ENCODE results near the gene TXNDC5. TPM values are rescaled to one million over a fixed set of nuclear protein-coding genes. Genes with fewer than 3 reads are reported as not detected.
"Not testable (repeated sequence)": the region's sequence is repeated elsewhere in the genome, so short reads cannot be mapped to it uniquely, and the experiment has no call there.

TXNDC5 gene
- total and polyA plus RNA-seq, 9 of the 15 experiments (the other 6 are each of a cell fraction or from before 2014, with no cell fraction given), result 33.9 to 156 (median 137) TPM

- ChIA-PET POLR2A (interaction anchor here (0.5 to 0.8 kb wide), 3 partner anchors 145 to 339 kb away, joined by 3 read pairs; no protein-coding TSS in a partner anchor), CTCF (ENCODE audit: low intra/inter-chr PET ratio) (no interaction called here)
- in situ Hi-C loops (cut with MboI), result no loop called here
- H3K27ac ChIP-seq (ENCODE audit: extremely low read depth, low read depth, low read length), result no peak overlapping the region
- no peaks in the 10 kb centered on the region for H3K27me3 ChIP-seq (ENCODE audit: control insufficient read depth in 2 of 2, insufficient read depth in 2 of 2, low read length in 2 of 2)
- no peak overlapping the region for H3K4me2 ChIP-seq (ENCODE audit: insufficient read depth, low read length)
- H3K9me1 ChIP-seq (ENCODE audit: control insufficient read depth, insufficient read depth, low read length), result peaks cover 2% of the 10 kb centered on the region
- intact Hi-C loops (cut with micrococcal nuclease), result no loop called here
- peaks cover 8% of the 10 kb centered on the region; the same call in 2 of the 3 replicates for H3K79me2 ChIP-seq (ENCODE audit: control insufficient read depth, insufficient read depth, low read length)
- DNase-seq (ENCODE audit: extremely low read depth in 1 of 4, low spot score in 3 of 4) (no peak), FAIRE-seq (no peak), ATAC-seq (no peak)
- no TSS peak for BruUV-seq (replicated peaks)
- peaks cover 0 to under 1% of the 10 kb centered on the region in 2 experiments; a peak in 2 of 5 replicates for H3K4me1 ChIP-seq (replicated peaks in 1 of 2; ENCODE audit: control insufficient read depth in 2 of 2, insufficient read depth in 2 of 2, low read length in 2 of 2)
- no peak overlapping the region for H2AFZ ChIP-seq (ENCODE audit: low read depth, low read length)
- no peak overlapping the region for H3K4me3 ChIP-seq
- no peak overlapping the region for H3K9ac ChIP-seq (ENCODE audit: insufficient read depth in 1 of 2, low read depth in 2 of 2, low read length in 2 of 2)
- no peaks in the 10 kb centered on the region for H3K9me3 ChIP-seq (replicated peaks; ENCODE audit: control insufficient read depth, insufficient read depth, low read depth, low read length)
- peaks cover 99% of the 10 kb centered on the region for H3K36me3 ChIP-seq (ENCODE audit: control insufficient read depth, insufficient read depth, low read length)
- 98% methylated on average over 12 of the region's 12 CpGs for WGBS (ENCODE audit: insufficient coverage, low coverage, missing lambda C conversion rate)
- no peak for TF ChIP-seq TCF15 (CRISPR knock-in tag; IDR thresholded peaks at IDR 0.05)
- TF ChIP-seq ZNF133 (CRISPR knock-in tag; IDR thresholded peaks at IDR 0.05), result no peak
- TF ChIP-seq SAP30 (IDR thresholded peaks at IDR 0.05; ENCODE audit: borderline replicate concordance, insufficient read depth, low read depth, low read length, poor library complexity, severe bottlenecking), result no peak
- TF ChIP-seq MYNN (IDR thresholded peaks at IDR 0.05), result no peak
- TF ChIP-seq MYNN (CRISPR knock-in tag; IDR thresholded peaks at IDR 0.05), result no peak
- peaks cover 6% of the 10 kb centered on the region for H4K20me1 ChIP-seq (replicated peaks; ENCODE audit: control insufficient read depth, insufficient read depth, low read length)
These were observed 17.2 kb downstream of the TXNDC5 start for GRCh38 chr6:7893342-7893741.

GRCh38 chr6:7892367-7892766 is 18.2 kb downstream of the TXNDC5 start:
- BruUV-seq (replicated peaks); H3K4me1 ChIP-seq (replicated peaks in 1 of 2; ENCODE audit: control insufficient read depth in 2 of 2, insufficient read depth in 2 of 2, low read length in 2 of 2); H3K79me2 ChIP-seq (ENCODE audit: control insufficient read depth, insufficient read depth, low read length); DNase-seq (ENCODE audit: extremely low read depth in 1 of 4, low spot score in 3 of 4); intact Hi-C loops (cut with micrococcal nuclease); CTCF ChIA-PET (ENCODE audit: low intra/inter-chr PET ratio); H2AFZ ChIP-seq (ENCODE audit: low read depth, low read length); H3K4me2 ChIP-seq (ENCODE audit: insufficient read depth, low read length); H3K9me1 ChIP-seq (ENCODE audit: control insufficient read depth, insufficient read depth, low read length); H3K27me3 ChIP-seq (ENCODE audit: control insufficient read depth in 2 of 2, insufficient read depth in 2 of 2, low read length in 2 of 2); FAIRE-seq; H4K20me1 ChIP-seq (replicated peaks; ENCODE audit: control insufficient read depth, insufficient read depth, low read length); H3K4me3 ChIP-seq; in situ Hi-C loops (cut with MboI); H3K9ac ChIP-seq (ENCODE audit: insufficient read depth in 1 of 2, low read depth in 2 of 2, low read length in 2 of 2); ATAC-seq; H3K27ac ChIP-seq (ENCODE audit: extremely low read depth, low read depth, low read length); H3K9me3 ChIP-seq (replicated peaks; ENCODE audit: control insufficient read depth, insufficient read depth, low read depth, low read length): not testable (repeated sequence)
- peaks cover 99% of the 10 kb centered on the region for H3K36me3 ChIP-seq (ENCODE audit: control insufficient read depth, insufficient read depth, low read length)
- TF ChIP-seq ZNF431 (CRISPR knock-in tag; IDR thresholded peaks at IDR 0.05), result peak; percentile 88
- POLR2A ChIA-PET, result interaction anchor here (0.8 to 1.0 kb wide), 2 partner anchors 17 to 146 kb away, joined by 3 read pairs; no protein-coding TSS in a partner anchor
- 90% methylated on average over 4 of the region's 4 CpGs for WGBS (ENCODE audit: insufficient coverage, low coverage, missing lambda C conversion rate)
